Vagina (tissue), 2 donors: Measurements from ENCODE around the gene TIMM10.
A peak's percentile ranks its signal among the peaks of the same experiment; 100 is the strongest.

Experiments
- CTCF ChIP-seq, 3 experiments: fragments of 450-650 bp in 2 of 3; fragments of 200-600 bp in 1 of 3; sonication (generic) in 1 of 3; IDR thresholded peaks; one replicate each; pipeline ENCODE4 v1.5.1; 2017 to 2019; ENCODE audit warnings: antibody characterized with exemption in 3 of 3, mild to moderate bottlenecking in 2 of 3, moderate library complexity in 2 of 3
- POLR2A ChIP-seq, 2 donors: fragments of 450-650 bp; IDR thresholded peaks; one replicate each; pipeline ENCODE4 v1.6.1; 2017; ENCODE audit warnings: antibody characterized with exemption in 2 of 2, mild to moderate bottlenecking in 2 of 2, moderate library complexity in 2 of 2
- POLR2AphosphoS5 ChIP-seq, 2 donors: sonication (generic); formaldehyde crosslinking; IDR thresholded peaks; one replicate each; pipeline ENCODE4 v1.9.0; 2017; ENCODE audit warnings: antibody characterized with exemption in 2 of 2, mild to moderate bottlenecking in 2 of 2, low read depth in 1 of 2; ENCODE audit not compliant: insufficient read depth in 1 of 2

- TF ChIP-seq POLR2AphosphoS5 (IDR thresholded peaks at IDR 0.05; ENCODE audit: insufficient read depth in 1 of 2, low read depth in 1 of 2) (peak; percentile 70 to 81), CTCF (IDR thresholded peaks at IDR 0.05) (no peak), POLR2A (IDR thresholded peaks at IDR 0.05) (no peak)
Measured at GRCh38 chr11:57499413-57499982, 31.1 kb downstream of the TIMM10 start.
